ENCODE data around the gene SLC30A4.

The SLC30A4 gene

DNA sequence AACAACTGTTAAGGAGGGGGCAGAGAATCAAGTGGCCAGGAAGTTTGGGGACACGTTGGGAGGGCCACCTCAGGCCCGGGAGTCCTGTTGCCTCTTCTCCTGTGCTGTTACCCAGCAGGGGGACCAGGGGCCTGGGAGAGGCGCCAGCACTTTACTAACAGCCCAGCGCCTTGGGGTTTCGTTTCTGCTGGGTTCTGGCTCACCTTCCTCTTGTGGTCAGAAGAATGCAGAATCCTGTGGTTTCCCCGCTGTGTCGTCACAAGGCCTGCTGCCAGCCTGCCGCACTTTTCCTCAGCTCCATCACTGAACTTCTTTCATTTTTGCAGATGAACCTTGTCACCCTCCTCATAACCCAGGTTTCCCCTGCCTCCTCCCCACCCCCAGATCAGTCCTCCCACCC lies 67.7 kb downstream of the SLC30A4 start:
- no peak for FAIRE-seq
- peak; percentile 87 for DNase-seq (ENCODE audit: low spot score)

GRCh38 chr15:45451265-45451664 lies 71.3 kb downstream of the SLC30A4 start:
- no peak for DNase-seq (ENCODE audit: low spot score)
- FAIRE-seq, result no peak

GRCh38 chr15:45449916-45450867 lies 72.4 kb downstream of the SLC30A4 start:
- DNase-seq (ENCODE audit: low spot score) (no peak), FAIRE-seq (no peak)

- DNase-seq (ENCODE audit: low spot score), result no peak
- no peak for FAIRE-seq
Observed at GRCh38 chr15:45449395-45449794, 73.2 kb downstream of the SLC30A4 start.

- FAIRE-seq (no peak), DNase-seq (ENCODE audit: low spot score) (no peak)
Observed at GRCh38 chr15:45448066-45448915, 74.3 kb downstream of the SLC30A4 start.

- FAIRE-seq (no peak), DNase-seq (ENCODE audit: low spot score) (no peak)
Observed at GRCh38 chr15:45443645-45444044, 78.9 kb downstream of the SLC30A4 start.

- DNase-seq (ENCODE audit: low spot score) (no peak), FAIRE-seq (no peak)
Observed at GRCh38 chr15:45442507-45443135, 79.9 kb downstream of the SLC30A4 start.

DNA sequence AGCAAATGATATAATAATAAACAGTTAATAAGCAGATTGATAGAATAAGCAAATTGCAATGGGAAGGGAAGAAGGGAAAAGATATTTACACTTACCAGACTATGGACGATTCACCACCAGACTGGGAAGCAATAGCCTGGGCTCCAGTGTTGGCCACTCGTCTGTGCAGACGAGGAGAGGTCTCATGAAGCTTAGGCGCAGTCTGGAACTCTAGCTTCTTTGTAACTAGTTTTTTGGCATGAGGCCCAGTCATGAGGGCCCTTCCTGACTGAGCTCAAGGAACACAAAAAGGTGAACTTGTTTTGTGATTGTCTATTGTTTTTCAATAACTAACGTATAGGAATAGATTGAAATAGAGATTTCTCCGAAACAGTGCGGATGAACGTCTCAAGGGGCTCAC lies 80.9 kb downstream of the SLC30A4 start:
- no peak for FAIRE-seq
- DNase-seq (ENCODE audit: low spot score), result no peak

GRCh38 chr15:45441036-45441435 lies 81.5 kb downstream of the SLC30A4 start:
- DNase-seq (ENCODE audit: low spot score) (no peak), FAIRE-seq (no peak)

DNA sequence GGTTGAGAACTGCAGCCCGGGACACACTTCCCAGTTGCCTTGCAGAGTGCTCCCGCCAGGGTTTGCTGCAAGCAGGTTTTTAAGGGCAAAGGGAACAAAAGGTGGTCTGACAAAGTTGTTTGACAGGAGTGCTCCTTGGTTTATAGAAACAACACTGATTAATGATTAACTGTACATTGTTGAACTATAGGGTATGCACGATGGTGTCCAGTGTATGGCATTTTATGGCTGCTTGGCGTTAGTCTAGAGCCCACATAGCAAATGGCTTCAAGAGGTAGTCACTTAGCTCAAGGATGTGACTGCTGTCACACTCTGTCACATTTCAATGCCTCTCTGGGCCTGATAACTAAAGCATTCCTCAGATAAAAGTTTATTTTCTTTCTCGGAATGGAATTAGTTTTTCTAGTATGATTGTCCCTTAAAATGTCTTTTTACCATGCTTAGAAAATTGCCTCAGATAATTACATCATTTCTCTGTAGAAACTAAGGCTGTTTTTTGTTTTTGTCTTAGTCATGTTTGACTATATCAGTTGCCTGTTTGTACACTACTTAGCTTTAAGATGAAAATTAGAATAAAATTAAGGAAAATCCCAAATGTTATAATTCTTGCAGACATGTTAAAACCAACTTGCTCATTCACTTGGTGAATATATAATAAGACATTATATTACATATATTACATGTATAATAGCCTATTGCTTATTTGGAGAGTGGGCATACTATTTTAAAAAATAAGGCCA lies 82.9 kb downstream of the SLC30A4 start:
- DNase-seq (ENCODE audit: low spot score) (no peak), FAIRE-seq (no peak)

GRCh38 chr15:45435124-45435903 lies 87.2 kb downstream of the SLC30A4 start:
- DNase-seq (ENCODE audit: low spot score), result no peak
- no peak for FAIRE-seq

- FAIRE-seq (no peak), DNase-seq (ENCODE audit: low spot score) (no peak)
Observed at GRCh38 chr15:45434078-45434567, 88.4 kb downstream of the SLC30A4 start.

- FAIRE-seq (no peak), DNase-seq (ENCODE audit: low spot score) (no peak)
Observed at GRCh38 chr15:45431511-45431910, 91.0 kb downstream of the SLC30A4 start.

DNA sequence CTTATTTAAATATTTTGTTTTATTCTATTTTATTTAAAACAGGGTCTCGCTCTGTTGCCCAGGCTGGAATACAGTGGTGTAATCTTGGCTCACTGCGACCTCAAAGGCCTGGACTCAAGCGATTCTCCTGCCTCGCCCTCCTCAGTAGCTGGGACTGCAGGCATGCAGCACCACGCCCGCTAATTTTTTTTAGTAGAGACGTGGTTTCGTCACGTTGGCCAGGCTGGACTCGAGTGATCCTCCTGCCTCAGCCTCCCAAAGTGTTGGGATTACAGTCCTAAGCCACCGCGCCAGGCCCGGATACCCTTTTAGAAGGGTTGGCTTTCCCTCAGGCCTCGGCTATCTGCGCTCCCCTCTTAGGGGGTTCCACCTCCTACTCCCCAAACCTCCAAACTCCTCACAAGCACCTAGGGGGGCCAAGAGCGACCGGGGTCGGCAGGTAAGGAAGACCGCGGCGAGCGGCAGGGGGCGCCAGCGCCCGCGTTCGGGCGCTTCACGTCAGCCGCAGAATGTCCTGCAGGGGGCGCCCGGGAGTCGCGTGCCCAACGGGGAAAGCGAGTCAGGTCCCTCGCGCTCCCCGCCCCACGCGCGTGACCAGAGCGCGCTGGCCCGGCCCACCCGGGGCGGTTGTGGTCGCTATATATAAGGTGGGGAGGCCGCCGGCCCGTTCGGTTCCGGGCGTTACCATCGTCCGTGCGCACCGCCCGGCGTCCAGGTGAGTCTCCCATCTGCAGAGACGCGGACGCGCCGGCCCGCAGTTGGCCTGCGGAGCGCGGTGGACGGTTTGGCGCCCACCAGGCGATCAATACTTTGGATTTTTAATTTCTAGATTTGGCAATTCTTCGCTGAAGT lies 92.4 kb downstream of the SLC30A4 start:
- no peak for FAIRE-seq

More for the DNA sequence above, 92.4 kb downstream of the SLC30A4 start:
- DNase-seq (ENCODE audit: low spot score), result peak; percentile 79
